Esophagus squamous epithelium (tissue), 4 donors: ENCODE data around the gene PLCB3.

Experiments used
- CTCF ChIP-seq, 6 experiments: fragments of 450-650 bp in 4 of 6; fragments of 200-600 bp in 2 of 6; sonication (generic) in 2 of 6; IDR thresholded peaks; one replicate each; pipeline ENCODE4 v1.5.1; 2016 to 2019; ENCODE audit warnings: antibody characterized with exemption in 6 of 6, mild to moderate bottlenecking in 4 of 6, moderate library complexity in 4 of 6
- POLR2A ChIP-seq, 4 donors: fragments of 450-650 bp; IDR thresholded peaks; one replicate each; pipeline ENCODE4 v1.6.1; 2017; ENCODE audit warnings: antibody characterized with exemption in 4 of 4, mild to moderate bottlenecking in 4 of 4, moderate library complexity in 3 of 4

- TF ChIP-seq CTCF (IDR thresholded peaks at IDR 0.05) (no peak), POLR2A (IDR thresholded peaks at IDR 0.05) (no peak)
These were observed 37.0 kb downstream of the PLCB3 start for GRCh38 chr11:64288353-64288750.
